Ishikawa (cell line): ENCODE data around the gene AIM2.

Source experiments
- NFIC ChIP-seq: IDR thresholded peaks from 2 replicates; pipeline ENCODE4 v1.6.1; 2012
- TAF1 ChIP-seq: IDR thresholded peaks from 2 replicates; pipeline ENCODE4 v1.6.1; 2012; ENCODE audit warnings: low read depth, mild to moderate bottlenecking
- USF1 ChIP-seq: IDR thresholded peaks from 2 replicates; pipeline ENCODE4 v1.6.1; 2012
- TF ChIP-seq, protein P1 (sequence below): IDR thresholded peaks from 2 replicates; pipeline ENCODE4 v1.6.1; 2012

GRCh38 chr1:159121526-159121925, 45.0 kb upstream of the AIM2 start:
- TF ChIP-seq NFIC, result no peak
- TF ChIP-seq USF1, result no peak
- TF ChIP-seq, protein P1, sequence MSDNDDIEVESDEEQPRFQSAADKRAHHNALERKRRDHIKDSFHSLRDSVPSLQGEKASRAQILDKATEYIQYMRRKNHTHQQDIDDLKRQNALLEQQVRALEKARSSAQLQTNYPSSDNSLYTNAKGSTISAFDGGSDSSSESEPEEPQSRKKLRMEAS, result no peak
- no peak for TF ChIP-seq TAF1
